HK-2 (cell line): ENCODE data around the gene SRPK2.

Experiments used
- DNase-seq: peaks from one replicate; pipeline ENCODE4 v3.0.0-alpha.2; 2018; ENCODE audit not compliant: unreplicated experiment

Gene SRPK2

DNA sequence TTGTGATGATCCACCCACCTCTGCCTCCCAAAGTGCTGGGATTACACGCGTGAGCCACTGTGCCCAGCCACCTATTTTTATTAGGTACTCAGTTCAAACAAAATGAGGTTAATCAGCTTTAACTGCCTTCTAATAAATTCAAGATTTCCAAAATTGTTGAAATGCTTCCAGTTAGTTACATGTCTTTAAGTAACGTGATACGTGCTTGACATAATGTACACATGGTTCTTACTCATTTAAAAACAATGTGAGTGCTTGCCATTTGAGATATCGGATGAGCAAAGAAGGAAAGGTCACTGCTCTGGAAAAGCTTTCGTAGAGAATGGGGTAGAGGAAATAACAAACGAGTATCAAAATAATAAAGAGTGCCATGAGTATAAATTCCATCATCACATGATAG, 291.1 kb downstream of the SRPK2 start:
- DNase-seq = no peak

DNA sequence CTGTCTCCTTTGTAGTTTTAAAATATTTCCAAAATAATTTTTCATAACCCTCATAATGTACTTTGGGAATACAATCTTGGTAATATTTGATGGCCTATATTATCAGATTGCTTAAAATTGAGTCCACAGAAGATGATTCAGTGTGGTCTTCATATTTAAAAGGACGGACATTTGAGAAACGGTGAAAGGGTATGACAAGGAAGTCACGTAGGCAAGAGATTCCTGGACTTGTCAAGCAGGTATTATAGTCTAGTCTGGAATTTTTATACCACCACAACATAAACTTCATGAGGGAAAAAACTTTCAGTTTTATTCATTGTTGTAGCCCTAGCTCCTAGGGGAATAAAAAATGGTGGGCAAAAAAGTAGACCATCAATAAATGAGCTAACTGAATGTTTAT, 292.4 kb downstream of the SRPK2 start:
- DNase-seq = no peak

DNA sequence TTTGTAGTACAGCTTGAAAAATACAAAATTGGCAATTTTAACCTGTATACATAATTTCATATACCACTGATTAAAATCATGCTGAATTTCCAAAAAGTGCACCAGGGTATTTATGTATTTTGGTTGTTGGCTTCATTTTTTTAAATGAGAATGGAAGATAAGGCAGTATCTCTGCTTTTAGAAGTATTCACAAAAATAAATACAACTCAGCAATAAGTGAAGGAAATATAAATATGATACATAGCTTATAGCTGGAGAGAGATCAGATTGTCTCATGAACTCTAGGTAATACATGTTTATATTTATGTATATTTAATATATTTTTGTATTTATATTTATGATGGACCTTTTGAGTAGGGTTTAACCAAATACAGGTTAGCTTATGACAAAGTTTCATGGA, 293.8 kb downstream of the SRPK2 start:
- no peak for DNase-seq

DNA sequence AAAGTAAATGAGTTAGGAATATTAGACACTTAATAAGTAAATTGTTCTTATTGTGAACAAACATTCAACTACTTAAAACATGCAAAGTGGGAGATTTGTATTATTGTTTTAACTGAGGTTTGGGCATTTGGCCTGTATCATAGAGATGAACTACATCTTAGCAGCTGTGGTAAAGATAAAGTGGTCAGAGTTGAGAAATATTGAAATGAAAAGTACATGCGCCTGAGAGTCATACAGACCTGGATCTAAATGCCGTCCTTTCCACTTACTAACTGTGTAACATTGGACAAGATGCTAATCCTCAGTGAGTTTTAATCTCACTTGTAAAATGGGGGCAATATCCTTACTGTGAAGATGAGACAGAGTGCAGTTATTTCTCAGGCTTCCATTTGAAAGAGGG, 300.3 kb downstream of the SRPK2 start:
- DNase-seq = no peak

DNA sequence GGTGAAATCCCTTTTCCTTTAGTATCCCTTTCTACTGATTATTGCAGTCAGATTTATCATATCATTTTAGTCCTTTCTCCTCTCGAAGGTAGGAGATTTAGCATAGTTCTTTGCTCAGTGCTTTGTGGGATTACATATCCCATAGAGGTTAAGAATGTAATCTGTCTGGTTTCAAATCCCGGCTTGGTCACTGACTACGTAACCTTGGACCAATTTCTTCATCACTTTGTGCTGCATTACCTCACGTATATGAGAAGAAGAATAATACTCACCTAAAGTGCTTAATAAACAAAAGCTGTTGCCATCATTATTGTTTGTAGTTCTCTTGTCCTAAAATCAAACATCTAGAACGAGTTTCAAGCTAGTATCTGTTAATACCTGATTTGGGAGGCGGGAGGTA, 300.7 kb downstream of the SRPK2 start:
- no peak for DNase-seq

DNA sequence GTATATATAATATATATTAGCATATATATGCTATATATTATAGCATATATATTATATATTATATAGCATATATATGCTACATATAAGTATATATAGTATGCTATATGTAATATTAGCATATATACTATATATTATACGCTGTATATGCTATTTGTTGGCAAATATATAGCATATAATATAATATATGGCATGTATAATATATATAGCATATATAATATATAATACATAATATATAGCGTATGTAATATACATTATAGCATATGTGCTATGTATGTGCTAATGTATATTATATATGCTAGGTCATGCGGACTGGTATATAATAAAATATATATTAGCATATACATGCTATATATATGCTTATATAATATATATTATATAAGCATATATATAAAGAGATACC, 301.9 kb downstream of the SRPK2 start:
- no peak for DNase-seq

DNA sequence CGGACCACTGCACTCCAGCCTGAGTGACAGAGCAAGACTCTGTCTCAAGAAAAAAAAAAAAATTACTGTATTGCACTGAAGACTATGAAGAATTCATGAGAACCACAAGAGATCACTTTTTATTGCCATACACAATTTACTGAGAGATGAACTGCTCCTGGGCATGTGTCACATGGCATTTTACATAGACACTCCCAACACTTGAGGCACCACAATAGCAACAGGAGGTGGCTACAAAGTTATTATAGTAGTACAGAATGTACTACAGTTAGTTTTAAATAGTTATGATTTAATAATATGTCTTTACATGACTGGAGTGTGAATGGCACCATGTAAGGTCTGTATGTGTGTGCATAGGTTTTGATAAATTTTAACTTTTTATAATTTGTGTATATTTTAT, 304.1 kb downstream of the SRPK2 start:
- no peak for DNase-seq

DNA sequence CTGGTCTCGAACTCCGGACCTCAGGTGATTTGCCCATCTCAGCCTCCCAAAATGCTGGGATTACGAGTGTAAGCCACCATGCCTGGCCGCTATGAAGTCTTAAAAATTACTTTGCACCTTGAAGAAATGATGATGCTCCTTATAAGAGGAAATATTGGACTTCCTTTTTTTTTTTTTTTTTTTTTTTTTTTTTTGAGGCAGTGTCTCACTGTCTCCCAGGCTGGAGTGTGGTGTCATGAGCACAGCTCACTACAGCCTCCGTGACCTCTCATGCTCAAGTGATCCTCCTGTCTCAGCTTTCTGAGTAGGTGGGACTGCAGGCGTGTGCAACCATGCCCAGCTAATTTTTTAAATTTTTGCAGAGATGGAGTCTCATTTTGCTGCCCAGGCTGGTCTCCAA, 309.4 kb downstream of the SRPK2 start:
- DNase-seq = no peak

DNA sequence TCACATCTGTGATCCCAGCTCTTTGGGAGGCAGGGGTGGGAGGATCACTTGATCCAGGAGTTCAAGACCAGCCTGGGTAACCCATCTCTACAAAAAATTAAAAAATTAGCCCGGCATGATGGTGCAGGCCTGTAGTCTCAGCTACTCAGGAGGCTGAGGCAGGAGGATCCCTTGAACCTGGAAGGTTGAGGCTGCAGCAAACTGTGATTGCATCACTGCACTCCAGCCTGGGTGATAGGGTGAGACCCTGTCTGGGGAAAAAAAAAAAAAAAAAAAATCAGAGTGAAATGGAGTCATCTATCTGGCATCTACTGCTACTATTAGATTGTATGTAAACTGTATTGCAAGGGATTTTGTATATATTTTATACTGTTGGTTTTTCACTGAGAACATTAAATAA, 315.6 kb downstream of the SRPK2 start:
- DNase-seq = no peak

DNA sequence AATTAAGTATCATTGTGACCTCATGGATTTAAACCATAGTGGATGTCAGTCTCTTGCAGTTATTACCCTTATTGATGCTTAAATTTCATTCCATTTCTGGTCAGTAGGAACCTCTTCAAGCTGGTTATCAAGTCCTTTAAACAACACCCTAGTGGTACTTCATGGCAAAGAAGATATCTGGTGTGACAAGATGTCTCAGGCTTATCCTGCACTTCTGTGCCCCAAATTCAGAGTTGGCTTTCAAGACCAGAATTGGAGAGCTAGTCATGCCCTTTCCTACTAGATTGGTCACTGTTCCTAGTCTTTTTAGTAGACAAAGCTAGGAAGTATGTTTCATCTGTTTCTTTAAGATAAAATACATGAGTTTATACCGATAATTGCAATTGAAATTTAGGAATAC, 319.8 kb downstream of the SRPK2 start:
- DNase-seq = no peak

DNA sequence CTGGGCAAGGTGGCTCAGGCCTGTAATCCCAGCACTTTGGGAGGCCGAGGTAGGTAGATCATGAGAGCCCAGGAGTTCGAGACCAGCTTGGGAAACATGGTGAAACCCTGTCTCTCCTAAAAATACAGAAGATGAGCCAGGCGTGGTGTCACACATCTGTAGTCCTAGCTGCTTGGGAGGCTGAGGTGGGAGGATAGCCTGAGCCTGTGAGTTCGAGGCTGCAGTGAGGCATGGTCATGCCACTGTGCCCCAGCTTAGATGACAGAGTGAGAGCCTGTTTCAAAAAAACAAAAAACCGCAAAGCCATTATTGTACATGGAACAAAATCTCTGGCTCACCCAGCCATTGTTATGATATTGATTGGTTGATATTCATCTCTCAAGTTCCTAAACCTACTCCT, 321.0 kb downstream of the SRPK2 start:
- DNase-seq = no peak
